ENCODE measurements around the gene ASGR1.
"Not testable (repeated sequence)": the region's sequence is repeated elsewhere in the genome, so short reads cannot be mapped to it uniquely, and the experiment has no call there.

The ASGR1 gene

DNA sequence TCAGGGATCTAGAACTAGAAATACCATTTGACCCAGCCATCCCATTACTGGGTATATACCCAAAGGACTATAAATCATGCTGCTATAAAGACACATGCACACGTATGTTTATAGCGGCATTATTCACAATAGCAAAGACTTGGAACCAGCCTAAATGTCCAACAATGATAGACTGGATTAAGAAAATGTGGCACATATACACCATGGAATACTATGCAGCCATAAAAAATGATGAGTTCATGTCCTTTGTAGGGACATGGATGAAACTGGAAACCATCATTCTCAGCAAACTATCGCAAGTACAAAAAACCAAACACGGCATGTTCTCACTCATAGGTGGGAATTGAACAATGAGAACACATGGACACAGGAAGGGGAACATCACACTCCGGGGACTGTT, 51.7 kb downstream of the ASGR1 start:
- H3K36me3 ChIP-seq (ENCODE audit: control insufficient read depth in 1 of 2, insufficient read depth in 2 of 2, low read length in 2 of 2); H3K14ac ChIP-seq (ENCODE audit: low read length); H3K9me3 ChIP-seq (ENCODE audit: insufficient read depth, low read depth, low read length); H3K4me2 ChIP-seq (ENCODE audit: low read length); H2BK120ac ChIP-seq (ENCODE audit: insufficient read depth, low read length, poor library complexity); H2BK12ac ChIP-seq (ENCODE audit: low read length); H3K9ac ChIP-seq (ENCODE audit: low read length); H3K4me3 ChIP-seq (ENCODE audit: low read depth, low read length); H4K12ac ChIP-seq (ENCODE audit: low read depth, low read length); H3K27ac ChIP-seq (ENCODE audit: low read depth, low read length); H4K8ac ChIP-seq (ENCODE audit: low read depth, low read length); H4K91ac ChIP-seq (ENCODE audit: low read depth, low read length); H3K27me3 ChIP-seq (ENCODE audit: insufficient read depth, low read length); H3K18ac ChIP-seq (ENCODE audit: low read length); H2BK5ac ChIP-seq (ENCODE audit: low read depth, low read length, poor library complexity); DNase-seq; H3K23ac ChIP-seq (ENCODE audit: low read length); H3K4me1 ChIP-seq (ENCODE audit: control insufficient read depth in 1 of 2, insufficient read depth in 2 of 2, low read length in 2 of 2); H3K4ac ChIP-seq (ENCODE audit: low read depth, low read length); H2AK5ac ChIP-seq (ENCODE audit: low read length); H3K79me1 ChIP-seq (ENCODE audit: low read length); H2AFZ ChIP-seq (ENCODE audit: insufficient read depth, low read length, poor library complexity); H3K79me2 ChIP-seq (ENCODE audit: control insufficient read depth, insufficient read depth, low read length, poor library complexity): not testable (repeated sequence)
- WGBS (ENCODE audit: extremely low coverage, insufficient coverage, insufficient read length) = no CpG with 5 or more reads among the region's 5 CpGs

DNA sequence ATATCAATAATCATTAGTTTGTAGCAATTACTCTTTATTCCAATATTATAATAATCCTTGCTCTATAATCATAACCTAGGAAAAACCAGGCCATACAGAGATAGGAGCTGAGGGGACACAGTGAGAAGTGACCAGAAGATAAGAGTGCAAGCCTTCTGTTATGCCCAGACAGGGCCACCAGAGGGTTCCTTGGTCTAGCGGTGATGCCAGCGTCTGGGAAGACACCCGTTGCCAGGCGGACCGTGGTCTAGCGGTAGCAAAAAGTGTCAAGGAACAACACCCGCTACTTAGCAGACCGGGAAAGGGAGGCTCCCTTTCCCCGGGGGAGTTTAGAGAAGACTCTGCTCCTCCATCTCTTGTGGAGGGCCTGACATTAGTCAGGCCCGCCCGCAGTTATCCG, 52.8 kb downstream of the ASGR1 start:
- not testable (repeated sequence) for H3K9me3 ChIP-seq (ENCODE audit: insufficient read depth, low read depth, low read length); H3K79me1 ChIP-seq (ENCODE audit: low read length); H3K14ac ChIP-seq (ENCODE audit: low read length); H2AFZ ChIP-seq (ENCODE audit: insufficient read depth, low read length, poor library complexity); H3K23ac ChIP-seq (ENCODE audit: low read length); H2AK5ac ChIP-seq (ENCODE audit: low read length); H4K8ac ChIP-seq (ENCODE audit: low read depth, low read length); H3K27me3 ChIP-seq (ENCODE audit: insufficient read depth, low read length); H3K36me3 ChIP-seq (ENCODE audit: control insufficient read depth in 1 of 2, insufficient read depth in 2 of 2, low read length in 2 of 2); H3K4me3 ChIP-seq (ENCODE audit: low read depth, low read length); H4K12ac ChIP-seq (ENCODE audit: low read depth, low read length); H3K4ac ChIP-seq (ENCODE audit: low read depth, low read length); H3K18ac ChIP-seq (ENCODE audit: low read length); DNase-seq; H3K4me1 ChIP-seq (ENCODE audit: control insufficient read depth in 1 of 2, insufficient read depth in 2 of 2, low read length in 2 of 2); H4K91ac ChIP-seq (ENCODE audit: low read depth, low read length); H3K79me2 ChIP-seq (ENCODE audit: control insufficient read depth, insufficient read depth, low read length, poor library complexity); H2BK120ac ChIP-seq (ENCODE audit: insufficient read depth, low read length, poor library complexity); H3K4me2 ChIP-seq (ENCODE audit: low read length); H3K27ac ChIP-seq (ENCODE audit: low read depth, low read length); H2BK5ac ChIP-seq (ENCODE audit: low read depth, low read length, poor library complexity); H2BK12ac ChIP-seq (ENCODE audit: low read length); H3K9ac ChIP-seq (ENCODE audit: low read length)
- no CpG with 5 or more reads among the region's 12 CpGs for WGBS (ENCODE audit: extremely low coverage, insufficient coverage, insufficient read length)

DNA sequence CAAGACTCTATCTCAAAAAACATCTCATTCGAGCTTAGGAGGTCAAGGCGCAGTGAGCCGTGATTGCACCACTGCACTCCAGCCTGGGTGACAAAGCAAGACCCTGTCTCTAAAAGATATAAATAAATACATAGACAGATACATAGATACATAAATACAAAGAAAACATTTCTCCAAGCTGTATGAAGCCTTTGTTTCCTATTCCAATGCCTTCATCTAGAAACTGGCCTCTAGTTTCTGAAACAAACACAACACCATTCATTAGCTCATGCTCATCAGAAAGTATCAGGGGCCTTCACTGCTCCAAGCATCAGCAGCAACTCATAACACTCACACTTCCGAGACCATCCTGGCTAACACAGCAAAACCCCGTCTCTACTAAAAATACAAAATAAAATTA, 54.2 kb downstream of the ASGR1 start:
- Histone ChIP-seq H4K8ac (ENCODE audit: low read depth, low read length) (no peak overlapping the region), H3K27ac (ENCODE audit: low read depth, low read length) (no peak overlapping the region), H3K14ac (ENCODE audit: low read length) (no peak overlapping the region), H3K9me3 (ENCODE audit: insufficient read depth, low read depth, low read length) (no peaks in the 10 kb centered on the region), H3K4me1 (ENCODE audit: control insufficient read depth in 1 of 2, insufficient read depth in 2 of 2, low read length in 2 of 2) (no peaks in the 10 kb centered on the region), H2AK5ac (ENCODE audit: low read length) (no peak overlapping the region), H3K36me3 (ENCODE audit: control insufficient read depth in 1 of 2, insufficient read depth in 2 of 2, low read length in 2 of 2) (no peaks in the 10 kb centered on the region), H2BK12ac (ENCODE audit: low read length) (no peak overlapping the region), H3K79me2 (ENCODE audit: control insufficient read depth, insufficient read depth, low read length, poor library complexity) (no peaks in the 10 kb centered on the region), H3K4ac (ENCODE audit: low read depth, low read length) (no peak overlapping the region), H4K91ac (ENCODE audit: low read depth, low read length) (no peak overlapping the region), H2BK5ac (ENCODE audit: low read depth, low read length, poor library complexity) (no peak overlapping the region), H3K79me1 (ENCODE audit: low read length) (no peaks in the 10 kb centered on the region), H3K27me3 (ENCODE audit: insufficient read depth, low read length) (no peaks in the 10 kb centered on the region), H3K4me2 (ENCODE audit: low read length) (no peak overlapping the region), H3K4me3 (ENCODE audit: low read depth, low read length) (no peak overlapping the region), H2AFZ (ENCODE audit: insufficient read depth, low read length, poor library complexity) (no peak overlapping the region), H2BK120ac (ENCODE audit: insufficient read depth, low read length, poor library complexity) (no peak overlapping the region), H3K9ac (ENCODE audit: low read length) (no peak overlapping the region), H3K18ac (ENCODE audit: low read length) (no peak overlapping the region), H4K12ac (ENCODE audit: low read depth, low read length) (no peak overlapping the region), H3K23ac (ENCODE audit: low read length) (no peak overlapping the region)
- WGBS (ENCODE audit: extremely low coverage, insufficient coverage, insufficient read length) = no CpG with 5 or more reads among the region's 5 CpGs
- no peak for DNase-seq

DNA sequence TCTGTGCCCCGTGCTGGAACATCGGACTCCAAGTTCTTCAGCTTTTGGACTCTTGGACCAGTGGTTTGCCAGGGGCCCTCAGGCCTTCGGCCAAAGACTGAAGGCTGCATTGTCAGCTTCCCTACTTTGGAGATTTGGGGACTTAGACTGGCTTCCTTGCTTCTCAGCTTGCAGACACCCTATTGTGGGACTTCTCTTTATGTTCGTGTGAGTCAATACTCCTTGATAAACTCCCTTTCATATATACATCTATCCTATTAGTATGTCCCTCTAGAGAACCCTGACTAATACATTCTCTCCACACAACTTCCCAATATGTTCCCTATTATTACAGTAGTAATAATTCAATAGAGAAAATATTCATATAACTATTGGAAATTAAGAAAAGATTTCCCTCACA, 55.3 kb downstream of the ASGR1 start:
- Histone ChIP-seq H3K4me3 (ENCODE audit: low read depth, low read length) (no peak overlapping the region), H3K4ac (ENCODE audit: low read depth, low read length) (no peak overlapping the region), H2AFZ (ENCODE audit: insufficient read depth, low read length, poor library complexity) (no peak overlapping the region), H2BK5ac (ENCODE audit: low read depth, low read length, poor library complexity) (no peak overlapping the region), H3K14ac (ENCODE audit: low read length) (no peak overlapping the region), H4K12ac (ENCODE audit: low read depth, low read length) (no peak overlapping the region), H3K18ac (ENCODE audit: low read length) (no peak overlapping the region), H2BK120ac (ENCODE audit: insufficient read depth, low read length, poor library complexity) (no peak overlapping the region), H3K4me1 (ENCODE audit: control insufficient read depth in 1 of 2, insufficient read depth in 2 of 2, low read length in 2 of 2) (no peaks in the 10 kb centered on the region), H3K4me2 (ENCODE audit: low read length) (no peak overlapping the region), H3K27ac (ENCODE audit: low read depth, low read length) (no peak overlapping the region), H3K79me2 (ENCODE audit: control insufficient read depth, insufficient read depth, low read length, poor library complexity) (no peaks in the 10 kb centered on the region), H3K9ac (ENCODE audit: low read length) (no peak overlapping the region), H3K23ac (ENCODE audit: low read length) (no peak overlapping the region), H3K79me1 (ENCODE audit: low read length) (no peaks in the 10 kb centered on the region), H4K91ac (ENCODE audit: low read depth, low read length) (no peak overlapping the region), H3K27me3 (ENCODE audit: insufficient read depth, low read length) (no peaks in the 10 kb centered on the region), H2AK5ac (ENCODE audit: low read length) (no peak overlapping the region), H3K36me3 (ENCODE audit: control insufficient read depth in 1 of 2, insufficient read depth in 2 of 2, low read length in 2 of 2) (no peaks in the 10 kb centered on the region), H3K9me3 (ENCODE audit: insufficient read depth, low read depth, low read length) (no peaks in the 10 kb centered on the region), H2BK12ac (ENCODE audit: low read length) (no peak overlapping the region), H4K8ac (ENCODE audit: low read depth, low read length) (no peak overlapping the region)
- DNase-seq = no peak
- WGBS (ENCODE audit: extremely low coverage, insufficient coverage, insufficient read length) = no CpG with 5 or more reads among the region's 4 CpGs

All from trophoblast cell (in vitro differentiated cells and primary cell).